Fibroblast of lung (primary cell): ENCODE results near the gene SPTBN5.

Experiments used
- EZH2 ChIP-seq: IDR thresholded peaks from 2 replicates; pipeline ENCODE4 v1.5.1; 2012; ENCODE audit warnings: low read length, control low read depth, mild to moderate bottlenecking; ENCODE audit errors: missing control alignments
- TF ChIP-seq, protein P1 (sequence below), 2 donors: IDR thresholded peaks in 1 of 2; conservative IDR thresholded peaks in 1 of 2; 1 replicate in 1 of 2; 2 replicates in 1 of 2; pipeline ENCODE4 v1.5.1; 2011 to 2012; ENCODE audit warnings: low read length in 2 of 2, control low read depth in 1 of 2, inconsistent platforms in 1 of 2, low read depth in 1 of 2, mild to moderate bottlenecking in 1 of 2

- TF ChIP-seq, protein P1, sequence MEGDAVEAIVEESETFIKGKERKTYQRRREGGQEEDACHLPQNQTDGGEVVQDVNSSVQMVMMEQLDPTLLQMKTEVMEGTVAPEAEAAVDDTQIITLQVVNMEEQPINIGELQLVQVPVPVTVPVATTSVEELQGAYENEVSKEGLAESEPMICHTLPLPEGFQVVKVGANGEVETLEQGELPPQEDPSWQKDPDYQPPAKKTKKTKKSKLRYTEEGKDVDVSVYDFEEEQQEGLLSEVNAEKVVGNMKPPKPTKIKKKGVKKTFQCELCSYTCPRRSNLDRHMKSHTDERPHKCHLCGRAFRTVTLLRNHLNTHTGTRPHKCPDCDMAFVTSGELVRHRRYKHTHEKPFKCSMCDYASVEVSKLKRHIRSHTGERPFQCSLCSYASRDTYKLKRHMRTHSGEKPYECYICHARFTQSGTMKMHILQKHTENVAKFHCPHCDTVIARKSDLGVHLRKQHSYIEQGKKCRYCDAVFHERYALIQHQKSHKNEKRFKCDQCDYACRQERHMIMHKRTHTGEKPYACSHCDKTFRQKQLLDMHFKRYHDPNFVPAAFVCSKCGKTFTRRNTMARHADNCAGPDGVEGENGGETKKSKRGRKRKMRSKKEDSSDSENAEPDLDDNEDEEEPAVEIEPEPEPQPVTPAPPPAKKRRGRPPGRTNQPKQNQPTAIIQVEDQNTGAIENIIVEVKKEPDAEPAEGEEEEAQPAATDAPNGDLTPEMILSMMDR (conservative IDR thresholded peaks at IDR 0.05 in 1 of 2, IDR thresholded peaks at IDR 0.05 in 1 of 2; ENCODE audit: low read depth in 1 of 2, low read length in 2 of 2), result no peak
- no peak for TF ChIP-seq EZH2
Observed at GRCh38 chr15:41897363-41897799, 3.5 kb upstream of the SPTBN5 start.
